ENCODE results near the gene FAM151A.

DNA sequence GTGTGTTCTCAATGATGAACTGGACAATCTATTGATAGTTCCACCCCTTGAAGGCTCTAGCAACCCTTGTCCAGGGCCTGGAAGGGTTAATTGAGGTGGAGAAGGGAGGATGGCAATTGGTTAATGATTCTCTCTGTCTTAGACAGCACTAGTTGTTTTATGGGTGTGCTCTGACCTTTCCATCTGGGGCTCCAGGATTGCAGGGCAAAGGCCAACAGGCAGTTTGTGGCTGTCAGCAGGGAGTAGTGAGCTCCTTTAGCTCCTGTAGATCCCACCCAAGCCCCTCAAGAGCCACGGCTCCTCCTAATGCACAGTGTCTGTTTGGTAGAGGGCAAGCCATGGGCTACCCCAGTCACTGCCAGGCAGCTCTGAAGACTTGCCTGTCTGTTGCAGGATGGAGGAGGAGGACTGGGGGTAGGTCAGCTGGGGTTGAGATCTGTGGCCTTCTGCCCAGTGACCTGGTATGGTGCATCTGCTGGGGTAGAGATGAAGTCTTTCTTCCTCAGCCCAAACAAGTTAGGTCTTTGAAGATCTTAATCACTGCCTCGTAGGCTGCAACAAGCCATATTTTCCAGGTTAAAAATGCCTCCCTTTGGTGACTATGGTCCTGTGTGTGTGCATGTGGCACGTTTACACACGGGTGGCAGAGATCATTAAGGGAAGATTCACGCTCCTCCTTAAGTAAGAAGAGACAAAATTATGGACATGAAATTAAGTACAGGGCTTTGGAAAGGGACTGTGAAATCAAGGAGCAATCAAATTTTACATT lies 26.0 kb upstream of the FAM151A start:
- TF ChIP-seq, protein P1, sequence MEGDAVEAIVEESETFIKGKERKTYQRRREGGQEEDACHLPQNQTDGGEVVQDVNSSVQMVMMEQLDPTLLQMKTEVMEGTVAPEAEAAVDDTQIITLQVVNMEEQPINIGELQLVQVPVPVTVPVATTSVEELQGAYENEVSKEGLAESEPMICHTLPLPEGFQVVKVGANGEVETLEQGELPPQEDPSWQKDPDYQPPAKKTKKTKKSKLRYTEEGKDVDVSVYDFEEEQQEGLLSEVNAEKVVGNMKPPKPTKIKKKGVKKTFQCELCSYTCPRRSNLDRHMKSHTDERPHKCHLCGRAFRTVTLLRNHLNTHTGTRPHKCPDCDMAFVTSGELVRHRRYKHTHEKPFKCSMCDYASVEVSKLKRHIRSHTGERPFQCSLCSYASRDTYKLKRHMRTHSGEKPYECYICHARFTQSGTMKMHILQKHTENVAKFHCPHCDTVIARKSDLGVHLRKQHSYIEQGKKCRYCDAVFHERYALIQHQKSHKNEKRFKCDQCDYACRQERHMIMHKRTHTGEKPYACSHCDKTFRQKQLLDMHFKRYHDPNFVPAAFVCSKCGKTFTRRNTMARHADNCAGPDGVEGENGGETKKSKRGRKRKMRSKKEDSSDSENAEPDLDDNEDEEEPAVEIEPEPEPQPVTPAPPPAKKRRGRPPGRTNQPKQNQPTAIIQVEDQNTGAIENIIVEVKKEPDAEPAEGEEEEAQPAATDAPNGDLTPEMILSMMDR (IDR thresholded peaks at IDR 0.05): no peak
- no peak for TF ChIP-seq POLR2AphosphoS5 (IDR thresholded peaks at IDR 0.05)
